HEK293 (cell line): ENCODE data around the gene SH3BGR.

Experiments used
- YY1 ChIP-seq: fragments of 450-650 bp; formaldehyde crosslinking; IDR thresholded peaks from 2 replicates; pipeline ENCODE4 v1.5.1; 2018; ENCODE audit warnings: missing biosample characterization, missing genetic modification characterization
- ZSCAN18 ChIP-seq: fragments of 450-650 bp; formaldehyde crosslinking; IDR thresholded peaks from 2 replicates; pipeline ENCODE4 v1.5.1; 2016; ENCODE audit warnings: missing biosample characterization, missing genetic modification characterization

DNA sequence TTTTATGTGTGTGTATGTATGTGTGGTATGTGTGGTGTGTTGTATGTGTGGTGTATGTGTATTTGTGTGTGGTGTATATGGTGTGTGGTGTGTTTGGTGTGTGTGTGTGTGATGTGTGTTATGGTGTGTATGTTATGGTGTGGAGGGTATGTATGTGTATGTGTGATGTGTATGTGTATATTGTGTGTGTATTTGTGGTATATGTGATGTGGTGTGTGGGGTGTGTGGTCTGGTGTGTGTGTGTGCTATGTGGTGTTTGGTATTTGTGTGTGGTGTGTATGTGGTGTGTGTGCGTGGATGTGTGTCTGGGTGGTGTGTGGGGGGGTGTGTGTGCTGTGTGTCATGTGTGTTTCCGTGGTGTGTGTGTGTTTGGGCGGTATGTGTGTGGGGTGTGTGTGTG is 59.3 kb downstream of the SH3BGR start:
- TF ChIP-seq YY1 (no peak), ZSCAN18 (tag by site-specific recombination) (no peak)
